ENCODE results near the gene DENND4B. TPM values are rescaled to one million over a fixed set of nuclear protein-coding genes. Genes with fewer than 3 reads are reported as not detected.

Gene DENND4B
- total RNA-seq, 5 donors from 2014 or later (not counting 1 experiment from before 2014, with no cell fraction given) = 161 to 220 (median 196) TPM

DNA sequence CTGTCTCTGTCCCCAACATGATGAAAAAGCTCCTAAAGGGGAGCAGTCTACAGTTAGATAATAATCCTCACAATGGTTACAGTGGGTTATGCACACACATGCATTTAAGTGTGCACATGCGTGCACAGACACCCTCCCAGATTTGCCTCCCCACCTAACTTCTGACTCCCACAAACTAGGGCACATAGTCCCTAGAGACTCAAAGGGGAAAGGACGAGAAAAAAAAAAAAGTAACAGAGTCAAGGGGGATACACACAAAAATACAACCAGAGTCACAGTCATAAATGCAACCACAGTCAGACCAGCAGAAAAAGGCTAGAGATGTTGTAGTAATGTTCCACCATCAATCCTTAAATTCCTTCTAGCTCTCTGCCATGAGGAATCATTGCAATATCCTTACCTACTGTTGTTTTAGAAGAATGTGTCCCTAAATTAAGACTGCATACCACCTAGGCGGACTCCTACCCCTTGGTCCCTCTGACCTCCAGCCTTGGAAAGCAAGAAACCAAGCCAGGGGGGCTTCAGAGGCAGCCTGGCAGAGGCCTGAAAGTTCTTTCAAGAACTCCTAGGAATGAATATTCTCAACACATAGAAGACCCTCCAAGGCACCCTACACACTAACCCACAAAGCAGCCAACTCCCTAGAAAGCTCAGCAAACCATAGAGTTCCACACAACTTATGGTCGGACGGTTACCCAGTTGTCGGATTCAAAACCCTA lies 10.6 kb upstream of the DENND4B start:
- Histone ChIP-seq H3K27ac (ENCODE audit: low read length) (peak overlapping the region; percentile 89), H3K9me3 (no peaks in the 10 kb centered on the region), H3K36me3 (ENCODE audit: control insufficient read depth in 2 of 2, extremely low read depth in 1 of 2, insufficient read depth in 1 of 2, low read length in 1 of 2) (peaks cover 6 to 34% of the 10 kb centered on the region in 2 donors), H3K4me1 (ENCODE audit: control insufficient read depth in 1 of 2, extremely low read depth in 1 of 2, insufficient read depth in 2 of 2, low read length in 2 of 2) (peaks cover 21 to 53% of the 10 kb centered on the region in 2 experiments), H3K4me3 (ENCODE audit: control insufficient read depth in 1 of 2, extremely low read depth in 1 of 2, low read length in 1 of 2) (peak overlapping the region; percentile 82 to 95), H3K27me3 (replicated peaks in 1 of 2; ENCODE audit: control insufficient read depth in 2 of 2, extremely low read depth in 1 of 2, insufficient read depth in 2 of 2, low read length in 1 of 2) (no peaks in the 10 kb centered on the region)
- Mint-ChIP-seq H3K4me1 (peaks cover 50 to 63% (median 57%) of the 10 kb centered on the region in 3 donors), H3K9me3 (no peaks in the 10 kb centered on the region), H3K4me3 (peak overlapping the region; percentile 95 to 97 (median 97)), H3K27me3 (no peaks in the 10 kb centered on the region), H3K27ac (peak overlapping the region; percentile 96), H3K36me3 (peaks cover 18% of the 10 kb centered on the region)
- no peak for DNase-seq
- no peak for ATAC-seq (replicated peaks in 1 of 4)
- WGBS (ENCODE audit: insufficient coverage) = 15% methylated on average over 4 of the region's 6 CpGs
- POLR2A ChIA-PET = interaction anchor here (0.7 to 1.6 kb wide), 4 partner anchors 9 to 149 kb away, joined by 3 to 9 read pairs (median 4); no protein-coding TSS in a partner anchor
- CTCF ChIA-PET = interaction anchor here (0.6 to 1.9 kb wide), 4 partner anchors 9 to 85 kb away, joined by 3 to 7 read pairs (median 4); partner anchors contain the start of genes CREB3L4 (in 1 of the 2) and DENND4B (in 1 of the 2)

DNA sequence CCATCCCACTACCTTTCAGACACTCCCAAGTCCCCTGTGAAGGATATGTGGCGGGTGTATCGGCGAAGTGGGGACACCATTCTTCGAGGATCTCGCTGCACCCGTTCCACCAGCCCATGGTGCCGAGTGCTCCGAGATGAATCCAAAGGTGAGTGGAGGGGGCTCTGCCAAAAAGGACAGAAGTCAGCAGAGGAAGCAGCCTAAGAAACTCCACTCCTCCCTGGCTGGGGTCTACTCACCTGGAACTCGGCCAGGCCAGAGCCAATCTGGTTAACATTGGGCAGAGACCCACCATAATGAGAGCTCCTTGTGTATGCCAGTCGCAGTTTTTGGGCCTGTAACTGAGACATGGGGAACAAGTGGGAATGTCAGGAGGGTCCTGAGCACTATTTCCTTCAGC lies 8.3 kb upstream of the DENND4B start:
- no peak for DNase-seq
- H3K36me3 Mint-ChIP-seq = peaks cover 31% of the 10 kb centered on the region
- H3K4me1 ChIP-seq (ENCODE audit: control insufficient read depth in 1 of 2, extremely low read depth in 1 of 2, insufficient read depth in 2 of 2, low read length in 2 of 2) = peaks cover 21 to 53% of the 10 kb centered on the region in 2 experiments
- 100% methylated on average over 1 of the region's 10 CpGs for WGBS (ENCODE audit: insufficient coverage)
- no peak for ATAC-seq (replicated peaks in 1 of 4)
- no peaks in the 10 kb centered on the region for H3K27me3 ChIP-seq (replicated peaks in 1 of 2; ENCODE audit: control insufficient read depth in 2 of 2, extremely low read depth in 1 of 2, insufficient read depth in 2 of 2, low read length in 1 of 2)
- no peaks in the 10 kb centered on the region for H3K9me3 Mint-ChIP-seq
- peaks cover 14 to 54% of the 10 kb centered on the region in 2 donors for H3K36me3 ChIP-seq (ENCODE audit: control insufficient read depth in 2 of 2, extremely low read depth in 1 of 2, insufficient read depth in 1 of 2, low read length in 1 of 2)
- ChIA-PET POLR2A (no interaction called here), CTCF (interaction anchor here in 1 of 2 donors (0.7 kb wide), 2 partner anchors 23 to 147 kb away, joined by 7 to 8 read pairs; partner anchors contain the start of gene JTB)
- peak overlapping the region in 1 of 3 donors; percentile 97 for H3K4me3 Mint-ChIP-seq
- H3K9me3 ChIP-seq = no peaks in the 10 kb centered on the region
- H3K4me3 ChIP-seq (ENCODE audit: control insufficient read depth in 1 of 2, extremely low read depth in 1 of 2, low read length in 1 of 2) = no peak overlapping the region
- H3K4me1 Mint-ChIP-seq = peaks cover 42 to 58% (median 47%) of the 10 kb centered on the region in 3 donors
- H3K27me3 Mint-ChIP-seq = no peaks in the 10 kb centered on the region
- no peak overlapping the region for H3K27ac ChIP-seq (ENCODE audit: low read length)
- peak overlapping the region in 1 of 2 donors; percentile 36 for H3K27ac Mint-ChIP-seq

DNA sequence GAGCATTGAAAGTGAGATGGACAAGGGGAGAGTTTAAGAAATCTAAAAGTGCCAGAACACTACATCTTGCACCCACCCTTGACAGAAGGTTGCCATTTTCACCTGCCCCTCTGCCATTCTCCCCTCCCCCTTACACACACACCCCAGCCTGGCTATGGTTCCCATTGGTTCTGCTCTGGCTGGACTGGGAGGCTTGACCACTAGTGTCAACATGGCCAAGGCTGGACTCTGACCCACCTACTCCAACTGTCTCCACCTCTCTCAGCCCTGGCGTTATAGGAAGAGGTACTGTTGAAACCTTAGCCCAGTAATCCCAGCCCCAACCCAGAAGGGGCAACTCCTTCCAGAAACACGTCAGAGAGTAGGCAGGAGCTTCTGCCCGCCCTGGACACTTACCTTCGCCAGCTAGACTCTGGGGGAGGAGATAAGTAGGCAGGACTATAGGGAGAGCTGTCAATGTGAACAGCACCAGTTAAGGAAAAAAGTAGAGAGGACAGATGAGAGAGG lies 7.4 kb upstream of the DENND4B start:
- H3K9me3 ChIP-seq = no peaks in the 10 kb centered on the region
- CTCF ChIA-PET = interaction anchor here in 1 of 2 donors (0.6 to 1.0 kb wide), 2 partner anchors 22 to 33 kb away, joined by 3 to 4 read pairs; no protein-coding TSS in a partner anchor
- Mint-ChIP-seq H3K9me3 (no peaks in the 10 kb centered on the region), H3K27me3 (no peaks in the 10 kb centered on the region), H3K4me1 (peaks cover 42 to 54% (median 47%) of the 10 kb centered on the region in 3 donors), H3K4me3 (peak overlapping the region in 2 of 3 donors; percentile 17 to 60), H3K27ac (peak overlapping the region; percentile 74 to 76), H3K36me3 (peaks cover 31% of the 10 kb centered on the region)
- H3K4me3 ChIP-seq (ENCODE audit: control insufficient read depth in 1 of 2, extremely low read depth in 1 of 2, low read length in 1 of 2) = no peak overlapping the region
- ATAC-seq (replicated peaks in 1 of 4) = no peak
- POLR2A ChIA-PET = interaction anchor here in 1 of 2 donors (0.6 kb wide), 1 partner anchor 1581 kb away, joined by 4 read pairs; no protein-coding TSS in a partner anchor
- peaks cover 18 to 59% of the 10 kb centered on the region in 2 donors for H3K36me3 ChIP-seq (ENCODE audit: control insufficient read depth in 2 of 2, extremely low read depth in 1 of 2, insufficient read depth in 1 of 2, low read length in 1 of 2)
- no peak for DNase-seq
- no peak overlapping the region for H3K27ac ChIP-seq (ENCODE audit: low read length)
- H3K4me1 ChIP-seq (ENCODE audit: control insufficient read depth in 1 of 2, extremely low read depth in 1 of 2, insufficient read depth in 2 of 2, low read length in 2 of 2) = peaks cover 21 to 51% of the 10 kb centered on the region in 2 experiments
- no peaks in the 10 kb centered on the region for H3K27me3 ChIP-seq (replicated peaks in 1 of 2; ENCODE audit: control insufficient read depth in 2 of 2, extremely low read depth in 1 of 2, insufficient read depth in 2 of 2, low read length in 1 of 2)
- 94% methylated on average over 3 of the region's 4 CpGs for WGBS (ENCODE audit: insufficient coverage)

GRCh38 chr1:153951801-153952200 lies 5.3 kb upstream of the DENND4B start:
- H3K9me3 Mint-ChIP-seq = no peaks in the 10 kb centered on the region
- ATAC-seq (replicated peaks in 1 of 4) (no peak), DNase-seq (no peak)
- H3K36me3 Mint-ChIP-seq = peaks cover 36% of the 10 kb centered on the region
- Histone ChIP-seq H3K27me3 (replicated peaks in 1 of 2; ENCODE audit: control insufficient read depth in 2 of 2, extremely low read depth in 1 of 2, insufficient read depth in 2 of 2, low read length in 1 of 2) (no peaks in the 10 kb centered on the region), H3K4me1 (ENCODE audit: control insufficient read depth in 1 of 2, extremely low read depth in 1 of 2, insufficient read depth in 2 of 2, low read length in 2 of 2) (peaks cover 13 to 45% of the 10 kb centered on the region in 2 experiments), H3K9me3 (no peaks in the 10 kb centered on the region), H3K4me3 (ENCODE audit: control insufficient read depth in 1 of 2, extremely low read depth in 1 of 2, low read length in 1 of 2) (no peak overlapping the region), H3K27ac (ENCODE audit: low read length) (no peak overlapping the region), H3K36me3 (ENCODE audit: control insufficient read depth in 2 of 2, extremely low read depth in 1 of 2, insufficient read depth in 1 of 2, low read length in 1 of 2) (peaks cover 19 to 76% of the 10 kb centered on the region in 2 donors)
- no peaks in the 10 kb centered on the region for H3K27me3 Mint-ChIP-seq
- peaks cover 31 to 46% (median 36%) of the 10 kb centered on the region in 3 donors for H3K4me1 Mint-ChIP-seq
- WGBS (ENCODE audit: insufficient coverage) = no CpG with 5 or more reads among the region's 2 CpGs
- H3K4me3 Mint-ChIP-seq = no peak overlapping the region
- POLR2A ChIA-PET = no interaction called here
- H3K27ac Mint-ChIP-seq = peak overlapping the region in 1 of 2 donors; percentile 48
- CTCF ChIA-PET = no interaction called here

- H3K4me1 ChIP-seq (ENCODE audit: control insufficient read depth in 1 of 2, extremely low read depth in 1 of 2, insufficient read depth in 2 of 2, low read length in 2 of 2) = peaks cover 7 to 41% of the 10 kb centered on the region in 2 experiments
- H3K4me3 ChIP-seq (ENCODE audit: control insufficient read depth in 1 of 2, extremely low read depth in 1 of 2, low read length in 1 of 2) = no peak overlapping the region
- peak overlapping the region in 1 of 2 donors; percentile 13 for H3K27ac Mint-ChIP-seq
- H3K9me3 Mint-ChIP-seq = no peaks in the 10 kb centered on the region
- no peak overlapping the region for H3K4me3 Mint-ChIP-seq
- POLR2A ChIA-PET = no interaction called here
- no peak overlapping the region for H3K27ac ChIP-seq (ENCODE audit: low read length)
- no peaks in the 10 kb centered on the region for H3K27me3 Mint-ChIP-seq
- CTCF ChIA-PET = no interaction called here
- H3K36me3 ChIP-seq (ENCODE audit: control insufficient read depth in 2 of 2, extremely low read depth in 1 of 2, insufficient read depth in 1 of 2, low read length in 1 of 2) = peaks cover 19 to 76% of the 10 kb centered on the region in 2 donors
- H3K36me3 Mint-ChIP-seq = peaks cover 36% of the 10 kb centered on the region
- peaks cover 25 to 42% (median 32%) of the 10 kb centered on the region in 3 donors for H3K4me1 Mint-ChIP-seq
- H3K9me3 ChIP-seq = no peaks in the 10 kb centered on the region
- ATAC-seq (replicated peaks in 1 of 4) (no peak), DNase-seq (no peak)
- 97% methylated on average over 11 of the region's 11 CpGs for WGBS (ENCODE audit: insufficient coverage)
- H3K27me3 ChIP-seq (replicated peaks in 1 of 2; ENCODE audit: control insufficient read depth in 2 of 2, extremely low read depth in 1 of 2, insufficient read depth in 2 of 2, low read length in 1 of 2) = no peaks in the 10 kb centered on the region
These were observed 4.7 kb upstream of the DENND4B start for GRCh38 chr1:153951183-153951582.
